WTC11 (cell line): ENCODE results near the gene RPL37A.

Experiments used
- CTCF ChIP-seq: fragments of 200-600 bp; IDR thresholded peaks from 2 replicates; pipeline ENCODE4 v1.8.0; 2022; ENCODE audit warnings: antibody characterized with exemption
- PRRX2 ChIP-seq: fragments of 250-450 bp; sonication (Bioruptor Pico); IDR thresholded peaks from 2 replicates; pipeline ENCODE4 v1.8.0; 2021; ENCODE audit warnings: mild to moderate bottlenecking
- RORB ChIP-seq: fragments of 250-450 bp; sonication (Bioruptor Pico); IDR thresholded peaks from 2 replicates; pipeline ENCODE4 v1.9.0; 2021; ENCODE audit warnings: mild to moderate bottlenecking

DNA sequence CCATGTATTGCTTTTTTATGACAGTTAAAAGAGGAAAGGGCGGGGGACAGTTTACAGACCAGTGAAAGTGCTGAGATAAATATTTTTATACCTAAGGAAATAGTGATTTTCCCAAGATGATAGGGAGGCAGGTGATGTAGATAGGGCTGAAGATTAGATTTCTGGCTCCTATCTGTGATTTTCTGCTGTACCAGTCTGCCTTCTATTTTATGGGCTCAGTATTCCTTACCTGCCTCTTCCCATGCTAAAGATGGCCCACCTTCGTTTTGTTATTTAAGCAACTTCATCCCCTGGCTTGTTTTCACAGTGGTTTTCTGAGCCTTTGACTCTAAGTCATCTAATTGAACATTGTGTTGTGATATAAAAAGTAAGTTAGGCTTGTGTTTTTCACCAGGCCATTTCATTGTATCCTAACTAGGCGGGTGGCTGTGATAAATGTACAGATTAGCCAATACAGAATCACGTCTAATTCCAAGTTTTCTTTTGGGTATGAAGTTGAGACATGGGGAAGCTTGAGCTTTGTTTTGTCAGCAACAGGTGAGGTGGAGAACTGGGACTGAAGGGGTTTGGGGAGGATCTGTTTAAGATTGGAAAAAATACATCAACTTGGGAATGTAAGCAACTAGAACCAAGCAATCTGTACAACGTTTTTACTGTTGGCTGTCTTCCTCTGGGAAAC lies 5.2 kb downstream of the RPL37A start:
- TF ChIP-seq PRRX2 (CRISPR knock-in tag), result no peak
- no peak for TF ChIP-seq RORB (CRISPR knock-in tag)
- no peak for TF ChIP-seq CTCF
